Esophagus mucosa (tissue), 1 donor: ENCODE results near the gene HSPB8. TPM values are rescaled to one million over a fixed set of nuclear protein-coding genes. Genes with fewer than 3 reads are reported as not detected.
"Not testable (repeated sequence)": the region's sequence is repeated elsewhere in the genome, so short reads cannot be mapped to it uniquely, and the experiment has no call there.

Experiments
- ATAC-seq: fragments of 200-7000 bp; cut with Tn5 transposase; one replicate; pipeline ENCODE4 v1.9.1; 2020
- total RNA-seq: library from RNA; stranded (reverse); gene quantifications from one replicate; pipeline ENCODE4 v1.2.4, GENCODE V29; 2023
- donor health status: DM: yes; HTN: yes; CAD: no.

Gene HSPB8
- total RNA-seq, 1 donor from 2014 or later: 33.8 TPM

GRCh38 chr12:119206348-119207062 is 27.8 kb downstream of the HSPB8 start:
- ATAC-seq: no peak

DNA sequence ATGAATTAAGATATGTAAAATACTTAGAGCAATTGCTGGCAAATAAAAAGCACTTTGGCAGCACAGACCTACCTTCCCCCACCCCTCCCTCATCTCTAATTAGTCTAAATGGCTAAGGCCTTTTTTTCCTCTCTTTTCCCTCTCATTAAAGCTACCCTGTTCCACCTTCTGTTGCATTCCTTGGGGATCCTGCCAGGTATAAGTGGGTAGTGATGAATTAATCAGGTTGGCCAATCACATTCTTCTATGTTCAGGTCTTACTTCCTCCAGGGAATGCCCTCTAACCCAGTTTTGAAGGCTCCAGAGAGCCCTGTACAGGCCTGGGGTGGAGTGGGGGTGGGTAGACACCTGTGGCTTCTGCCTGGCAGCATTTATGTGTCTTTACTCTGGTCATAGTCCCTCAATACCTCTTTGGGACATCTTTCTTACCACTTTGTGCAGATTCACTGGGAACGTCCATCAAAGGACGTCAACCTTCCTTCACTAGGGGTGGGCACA is 28.4 kb downstream of the HSPB8 start:
- no peak for ATAC-seq

GRCh38 chr12:119208626-119209061 is 29.9 kb downstream of the HSPB8 start:
- ATAC-seq: peak; percentile 97

GRCh38 chr12:119211884-119212283 is 33.2 kb downstream of the HSPB8 start:
- no peak for ATAC-seq

- no peak for ATAC-seq
These were observed 37.4 kb downstream of the HSPB8 start for GRCh38 chr12:119216084-119216483.

DNA sequence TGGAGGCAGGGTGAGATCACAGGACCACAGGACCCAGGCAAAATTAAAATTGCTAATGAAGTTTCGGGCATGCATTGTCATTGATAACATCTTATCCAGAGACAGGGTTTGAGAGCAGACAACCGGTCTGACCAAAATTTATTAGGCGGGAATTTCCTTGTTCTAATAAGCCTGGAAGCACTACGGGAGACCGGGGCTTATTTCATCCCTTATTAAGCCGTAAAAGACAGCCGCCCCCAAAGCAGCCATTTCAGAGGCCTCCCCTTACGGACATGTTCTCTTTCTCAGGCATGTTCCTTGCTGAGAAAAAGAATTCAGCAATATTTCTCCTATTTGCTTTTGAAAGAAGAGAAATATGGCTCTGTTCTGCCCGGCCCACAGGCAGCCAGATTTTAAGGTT is 40.1 kb downstream of the HSPB8 start:
- ATAC-seq: not testable (repeated sequence)

DNA sequence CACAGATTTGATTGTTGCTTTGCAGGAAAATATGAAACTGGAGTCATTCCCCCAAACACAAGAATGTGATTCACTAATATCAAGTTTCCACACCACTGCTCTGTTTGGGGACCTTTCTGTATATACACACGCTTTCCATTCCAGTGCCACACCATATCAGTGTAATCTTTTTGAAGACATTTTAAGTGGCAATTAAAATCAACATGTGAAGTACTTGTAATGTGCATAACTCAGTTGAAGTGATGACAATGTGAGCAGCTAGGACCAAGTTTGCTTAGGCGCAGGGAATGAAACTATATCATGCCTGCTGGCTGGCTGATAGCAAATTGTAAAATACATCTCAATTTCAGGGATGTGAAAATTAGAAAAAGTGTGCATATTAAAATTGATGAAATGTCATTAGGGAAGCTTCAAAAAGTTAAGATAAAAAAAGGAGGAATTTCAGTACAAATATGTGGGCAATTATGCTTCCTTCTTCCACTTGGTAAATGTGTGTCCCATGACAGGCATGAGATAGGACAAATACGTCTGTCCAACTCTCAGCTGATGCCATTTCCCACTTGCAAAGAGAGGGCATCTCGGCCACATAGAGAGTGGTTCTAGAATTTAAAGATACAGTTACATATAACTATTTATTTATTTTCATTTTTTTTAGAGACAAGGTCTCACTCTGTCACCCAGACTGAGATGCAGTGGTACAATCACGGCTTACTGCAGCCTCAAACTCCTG is 43.7 kb downstream of the HSPB8 start:
- ATAC-seq: no peak

DNA sequence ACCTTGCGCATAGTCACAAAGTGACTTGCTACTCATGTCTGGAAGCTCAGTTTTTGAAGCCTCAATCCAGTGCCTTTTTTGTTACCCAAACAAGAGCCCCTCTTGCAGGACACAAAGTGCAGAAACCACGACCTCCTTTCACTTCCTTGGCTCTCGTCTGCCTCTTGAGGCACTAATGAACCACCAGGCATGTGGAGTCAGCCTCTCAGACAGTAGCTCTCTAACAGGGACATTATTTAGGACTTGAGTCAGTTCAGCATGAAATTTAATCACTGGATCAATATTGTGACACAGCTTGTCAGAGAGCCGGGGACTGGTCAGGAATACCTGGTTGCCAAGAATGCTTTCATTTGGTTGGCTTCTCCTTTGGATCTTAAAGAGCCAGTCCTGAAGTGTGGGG is 46.7 kb downstream of the HSPB8 start:
- no peak for ATAC-seq

DNA sequence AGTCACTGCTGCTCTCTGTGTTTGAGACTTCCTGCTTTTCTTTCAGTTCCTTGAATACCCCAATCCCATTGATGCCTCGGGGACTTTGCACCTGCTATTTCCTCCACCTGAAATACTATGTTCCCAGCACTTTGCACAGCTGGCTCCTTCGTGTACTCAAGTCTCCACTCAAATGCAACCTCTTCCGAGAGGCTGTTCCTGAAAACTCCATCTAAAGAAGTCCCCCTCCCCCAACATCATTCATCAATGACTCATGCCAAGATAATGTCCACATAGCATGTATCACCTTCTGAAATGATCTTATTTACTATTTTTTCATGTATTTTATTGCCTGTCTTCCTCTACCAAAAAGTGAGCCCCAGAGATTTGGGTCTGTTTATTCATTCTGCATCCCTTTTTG is 48.6 kb downstream of the HSPB8 start:
- no peak for ATAC-seq

- ATAC-seq: no peak
These were observed 50.5 kb downstream of the HSPB8 start for GRCh38 chr12:119229205-119229604.

GRCh38 chr12:119229837-119230236 is 51.1 kb downstream of the HSPB8 start:
- ATAC-seq: peak; percentile 71

DNA sequence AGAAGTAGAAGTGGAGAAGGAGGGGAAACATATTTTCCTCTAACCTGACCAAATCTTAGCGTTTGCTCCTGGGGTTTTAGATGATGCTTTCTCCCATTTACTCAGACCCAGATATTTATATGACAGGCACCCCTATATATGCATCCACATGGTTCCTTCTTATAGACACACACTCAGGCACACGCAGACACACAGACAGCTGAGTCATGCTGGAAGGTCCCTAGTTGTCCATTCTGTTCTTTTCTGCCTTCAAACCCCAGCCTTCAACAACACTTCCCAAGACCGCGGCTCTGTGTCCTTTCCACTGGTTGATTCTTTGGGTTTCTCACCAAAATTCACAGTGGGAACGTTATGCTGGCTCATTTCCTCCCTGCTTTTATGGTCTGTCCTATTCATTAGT is 52.1 kb downstream of the HSPB8 start:
- ATAC-seq: no peak

DNA sequence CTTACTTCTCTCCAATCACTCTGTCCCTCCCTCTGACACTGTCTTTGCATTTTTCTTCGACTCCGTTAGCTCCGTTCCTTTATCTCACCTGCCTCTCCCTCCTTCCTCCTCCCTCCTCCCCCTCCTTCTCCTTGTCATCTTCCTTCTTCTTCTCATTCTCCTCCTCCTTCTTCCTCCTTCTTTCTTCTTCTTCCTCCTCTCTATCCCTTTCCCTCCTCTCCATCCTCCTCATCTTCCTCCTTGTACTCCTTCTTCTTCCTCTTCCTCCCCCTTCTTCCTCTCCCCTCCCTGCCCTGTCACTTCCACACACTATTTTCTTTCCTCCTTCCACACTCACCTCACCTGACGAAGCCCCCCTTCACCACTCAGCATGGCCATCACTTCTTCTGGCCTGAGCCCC is 53.0 kb downstream of the HSPB8 start:
- no peak for ATAC-seq

GRCh38 chr12:119235197-119235751 is 56.5 kb downstream of the HSPB8 start:
- no peak for ATAC-seq

DNA sequence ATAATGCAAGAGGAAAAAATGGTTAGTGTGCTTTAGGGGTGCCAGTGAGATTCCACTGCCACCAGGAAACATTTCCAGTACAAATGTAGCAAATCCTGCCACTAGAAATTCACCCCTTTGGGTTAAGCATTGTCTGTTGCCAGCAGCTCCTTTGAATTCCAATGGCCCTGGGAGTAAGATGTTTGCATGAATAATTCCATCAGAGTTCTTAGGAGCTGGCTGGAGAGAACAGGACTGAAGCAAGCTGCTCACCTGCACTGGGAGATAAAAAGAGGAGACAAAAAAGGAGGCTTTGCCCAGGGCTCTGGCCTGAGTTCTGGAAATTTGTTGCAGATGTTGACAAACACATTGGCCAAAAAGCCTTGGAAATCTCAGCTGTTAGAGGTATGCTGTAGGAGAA is 57.6 kb downstream of the HSPB8 start:
- ATAC-seq: no peak

DNA sequence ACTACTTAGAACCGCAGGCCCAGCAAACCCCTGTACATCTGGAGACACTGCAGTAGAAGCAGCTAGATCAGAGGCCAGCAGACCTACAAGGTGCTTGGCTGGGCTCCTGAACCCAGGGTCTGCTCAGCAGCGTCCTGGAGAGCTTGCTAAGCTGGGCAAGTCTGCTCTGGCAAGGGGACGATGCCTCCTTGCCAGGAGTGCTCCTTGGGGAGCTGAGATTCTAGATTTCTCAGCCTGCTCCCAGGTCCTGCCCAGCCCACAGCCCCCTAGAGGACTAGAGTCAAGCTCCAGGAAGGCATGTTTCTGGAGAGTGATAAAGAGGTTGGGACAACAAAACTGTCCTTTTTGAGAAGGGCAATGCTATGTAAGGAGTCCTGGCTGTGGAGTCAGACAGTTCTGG is 60.3 kb downstream of the HSPB8 start:
- no peak for ATAC-seq

- no peak for ATAC-seq
These were observed 62.3 kb downstream of the HSPB8 start for GRCh38 chr12:119241049-119241448.

DNA sequence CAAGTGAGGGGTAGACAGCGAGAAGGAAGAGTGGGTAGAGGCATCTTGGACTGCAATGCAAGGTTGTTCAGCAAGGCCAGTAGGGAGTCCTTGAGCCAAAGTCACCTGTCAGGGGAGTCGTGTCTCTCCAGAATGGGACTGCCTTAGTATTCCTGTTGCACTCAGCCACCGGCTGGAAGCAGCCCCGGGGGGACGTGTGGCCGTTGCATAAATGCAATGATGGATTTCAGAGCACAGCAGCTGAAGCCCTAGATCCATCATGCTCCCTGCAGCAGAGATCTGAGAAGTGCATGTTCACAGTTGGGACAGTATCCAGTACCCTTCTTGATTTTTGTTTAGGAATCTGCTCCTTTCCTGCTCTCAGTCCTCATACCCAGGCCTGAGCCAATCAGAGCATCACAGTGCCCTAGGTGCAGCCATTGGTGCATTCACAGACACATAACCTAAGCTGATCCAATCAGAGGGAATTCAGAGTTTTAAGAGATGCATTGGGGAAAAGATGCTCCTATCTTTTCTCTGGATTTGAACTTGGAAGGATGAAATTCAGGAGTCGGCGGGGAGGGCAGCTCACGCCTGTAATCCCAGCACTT is 62.9 kb downstream of the HSPB8 start:
- ATAC-seq: no peak

Other genes starting within 250 kb of the HSPB8 start
- not detected for gene SRRM4, start 197.4 kb upstream of the HSPB8 start, total RNA-seq
- 3.5 TPM for gene CCDC60, start 155.8 kb downstream of the HSPB8 start, total RNA-seq